GM19043 (cell line): Measurements from ENCODE around the gene ALG8.
"Not testable (repeated sequence)": the region's sequence is repeated elsewhere in the genome, so short reads cannot be mapped to it uniquely, and the experiment has no call there.

Experiments used
- ATAC-seq: cut with Tn5 transposase; IDR thresholded peaks from one replicate; pipeline ENCODE4 v1.9.1; 2021; ENCODE audit warnings: low read depth; ENCODE audit not compliant: unreplicated experiment

The ALG8 gene

GRCh38 chr11:78139422-78140391, at the start of gene ALG8:
ALG8 (minus strand) TSS chr11:78139626; CDS start chr11:78139588, 38 bp downstream.
- peak; percentile 85 for ATAC-seq

DNA sequence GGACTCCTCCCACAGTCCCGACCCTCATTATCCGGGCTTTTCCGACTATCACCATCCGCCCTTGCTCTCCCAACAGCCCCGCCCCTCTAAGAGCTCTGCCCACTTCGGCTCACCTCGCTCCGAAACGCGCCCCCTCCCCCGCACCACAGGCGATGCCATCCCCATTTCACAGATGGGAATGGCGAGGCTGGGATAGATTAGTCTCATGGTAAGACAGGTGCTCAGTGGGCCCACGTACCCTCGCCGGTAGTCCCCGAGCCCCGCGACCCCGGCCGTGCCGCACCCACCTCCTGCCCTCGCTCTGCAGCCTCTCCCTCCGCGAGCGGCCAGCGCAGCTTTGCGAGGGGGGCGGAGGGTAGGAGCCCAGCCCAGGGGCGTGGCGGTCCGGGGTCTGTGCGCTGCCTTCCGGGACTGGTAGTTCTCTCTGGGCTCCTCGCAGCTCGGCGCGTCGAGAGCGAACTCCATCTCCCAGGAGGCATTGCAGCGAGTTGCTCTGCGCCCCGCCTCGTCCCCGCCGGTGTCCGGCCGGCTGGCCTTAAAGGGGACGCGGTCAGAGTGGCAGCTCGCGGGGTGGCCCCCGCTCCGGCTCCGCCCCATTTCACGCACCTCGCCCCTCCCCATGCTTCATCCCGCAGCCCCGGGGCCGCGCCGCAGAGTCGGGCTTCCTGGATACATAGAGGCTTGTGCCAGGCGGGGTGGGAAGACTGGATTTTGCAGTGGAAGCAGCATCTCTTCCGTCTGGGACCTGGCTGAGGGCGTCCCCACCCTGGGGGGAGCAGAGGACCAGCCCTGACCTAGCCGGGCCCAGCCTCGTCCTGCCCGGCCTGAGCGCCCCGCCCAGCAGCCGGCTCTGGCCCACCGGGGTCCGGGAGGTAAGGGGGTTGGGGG, 49.1 kb upstream of the ALG8 start, which contains the start of the genes KCTD21 and USP35:
TSS of gene KCTD21 (minus strand) at position 341 of the 888 bp plus-strand sequence. CDS start 14,072 bp downstream, outside the sequence.
TSS of gene USP35 (plus strand) at position 634 of the 888 bp plus-strand sequence. CDS start 7,327 bp downstream, outside the sequence.
- ATAC-seq: peak; percentile 97

- ATAC-seq: peak; percentile 11
Measured at GRCh38 chr11:78187366-78188285, 48.2 kb upstream of the ALG8 start.

DNA sequence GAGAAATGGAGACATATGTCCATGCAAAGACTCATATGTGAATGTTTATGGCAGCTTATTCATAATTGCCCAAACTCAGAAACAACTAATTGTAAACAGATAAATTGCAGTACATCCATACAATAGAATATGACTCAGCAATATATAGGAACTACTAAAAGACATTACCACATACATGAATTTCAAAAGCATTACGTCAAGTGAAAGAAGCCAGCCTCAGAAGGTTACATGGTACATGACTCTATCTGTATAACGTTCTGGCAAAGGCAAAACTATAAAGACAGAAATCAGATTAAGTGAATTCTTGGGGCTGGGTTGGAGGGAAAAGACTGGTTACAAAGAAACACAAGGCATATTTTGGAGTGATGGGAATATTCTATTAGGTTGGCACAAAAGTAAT, 41.8 kb upstream of the ALG8 start:
- no peak for ATAC-seq

- no peak for ATAC-seq
Measured at GRCh38 chr11:78180751-78181150, 41.3 kb upstream of the ALG8 start.

DNA sequence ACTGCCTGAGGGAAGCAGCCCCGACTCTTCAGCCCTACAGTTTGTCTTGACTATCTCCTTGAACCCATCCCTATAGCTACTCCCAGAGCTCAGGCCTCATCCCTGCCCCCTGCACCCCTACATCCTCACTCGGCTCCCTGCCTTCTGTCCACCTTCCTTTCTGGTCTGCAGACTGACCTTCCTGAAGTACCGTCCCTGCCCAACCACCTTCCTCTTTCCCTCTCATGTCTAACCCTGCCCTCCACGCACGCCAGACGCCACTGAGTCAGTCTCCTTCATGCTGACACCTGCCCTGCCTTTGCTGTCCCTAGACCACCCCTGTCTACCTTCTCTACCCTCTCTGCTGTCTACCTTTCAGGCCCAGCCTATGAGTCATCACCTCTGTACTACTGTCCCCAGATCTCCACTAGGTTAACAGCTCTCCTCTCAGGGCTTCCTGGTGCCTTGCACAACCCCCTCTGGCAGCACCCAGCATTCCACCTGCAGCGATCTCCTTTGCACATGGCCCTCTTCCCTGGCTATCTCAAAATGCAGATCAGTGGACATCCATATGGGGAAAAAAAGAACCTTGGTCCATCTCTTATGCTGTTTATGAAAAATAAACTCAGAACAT, 40.1 kb upstream of the ALG8 start:
- no peak for ATAC-seq

- no peak for ATAC-seq
Measured at GRCh38 chr11:78177216-78177615, 37.8 kb upstream of the ALG8 start.

- no peak for ATAC-seq
Measured at GRCh38 chr11:78176605-78177141, 37.2 kb upstream of the ALG8 start.

GRCh38 chr11:78175862-78176261, 36.4 kb upstream of the ALG8 start:
- ATAC-seq: not testable (repeated sequence)

GRCh38 chr11:78171951-78172350, 32.5 kb upstream of the ALG8 start:
- ATAC-seq: no peak

DNA sequence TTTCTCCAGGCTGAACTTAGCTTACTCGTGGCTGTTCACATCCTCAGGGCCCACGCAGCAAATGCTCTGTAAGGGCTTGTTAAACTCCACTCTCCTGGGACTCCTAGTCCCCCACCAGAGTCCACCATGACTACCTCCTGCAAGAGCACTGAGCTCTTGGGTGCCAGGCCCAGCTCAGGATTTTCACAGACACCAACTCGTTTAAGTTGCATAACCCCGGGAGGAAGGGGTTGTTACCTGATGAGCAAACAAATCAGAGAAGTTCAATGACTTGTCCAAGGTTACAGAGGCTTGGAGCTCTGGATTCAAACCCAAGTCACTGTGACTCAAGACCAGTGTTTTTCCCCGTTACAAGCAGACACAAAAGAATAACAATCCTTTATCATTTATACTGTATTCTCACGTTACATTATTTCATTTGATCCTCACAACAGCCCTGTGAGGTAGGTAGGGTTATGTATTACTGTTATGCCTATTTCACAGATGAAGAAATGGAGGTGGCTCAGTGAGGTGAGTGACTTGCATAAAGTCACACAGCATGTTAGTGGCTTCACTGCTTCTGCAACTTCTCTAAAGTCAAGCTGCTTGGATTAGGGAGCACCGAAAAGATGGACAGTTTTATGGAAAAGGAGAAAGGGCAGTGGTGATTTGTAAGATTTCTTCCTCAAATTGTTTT, 31.6 kb upstream of the ALG8 start:
- ATAC-seq: no peak

- no peak for ATAC-seq
Measured at GRCh38 chr11:78170413-78170812, 31.0 kb upstream of the ALG8 start.

DNA sequence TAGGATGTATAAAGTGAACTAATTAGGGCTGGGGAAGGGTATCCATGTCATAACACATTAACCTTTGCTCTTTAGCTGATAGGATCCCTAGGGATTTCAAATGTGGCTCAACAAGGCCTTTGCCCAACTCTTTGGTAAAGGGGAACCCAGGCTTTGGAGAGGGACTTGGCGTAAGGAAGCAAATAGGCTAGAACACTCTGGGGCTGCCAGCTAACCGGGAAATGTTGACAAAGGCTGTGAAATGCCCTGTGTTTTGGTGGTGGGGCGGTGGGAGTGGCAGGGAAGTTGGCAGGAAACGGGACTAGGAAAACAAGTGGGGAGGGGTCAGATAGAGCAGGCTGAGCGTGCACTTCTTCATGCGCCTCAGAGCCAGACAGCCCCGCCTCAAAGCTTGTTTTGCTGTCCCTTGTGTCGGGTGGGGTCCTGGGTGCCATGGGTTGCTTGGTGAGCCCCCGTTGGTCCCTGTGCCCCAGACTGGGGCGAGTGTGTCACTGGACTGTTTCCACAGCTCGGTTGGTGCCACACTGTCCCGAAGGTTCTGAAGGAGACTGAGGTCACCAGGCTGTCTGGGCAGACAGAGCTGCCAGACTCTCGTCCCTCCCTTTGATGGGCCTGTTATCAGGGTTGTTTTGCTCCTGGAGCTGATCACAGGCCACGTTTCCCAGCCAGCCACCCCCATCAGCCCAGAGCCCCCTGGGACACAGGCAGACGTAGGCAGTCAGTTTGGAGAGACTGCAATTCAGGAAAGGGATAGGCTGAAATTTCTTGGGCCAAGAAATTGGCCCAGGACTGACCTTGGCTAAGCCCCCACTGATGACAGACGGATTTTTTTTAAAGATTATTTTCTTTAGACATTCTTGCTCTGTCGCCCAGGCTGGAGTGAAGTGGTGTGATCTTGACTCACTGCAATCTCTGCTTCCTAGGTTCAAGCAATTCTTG, 29.4 kb upstream of the ALG8 start:
- no peak for ATAC-seq

DNA sequence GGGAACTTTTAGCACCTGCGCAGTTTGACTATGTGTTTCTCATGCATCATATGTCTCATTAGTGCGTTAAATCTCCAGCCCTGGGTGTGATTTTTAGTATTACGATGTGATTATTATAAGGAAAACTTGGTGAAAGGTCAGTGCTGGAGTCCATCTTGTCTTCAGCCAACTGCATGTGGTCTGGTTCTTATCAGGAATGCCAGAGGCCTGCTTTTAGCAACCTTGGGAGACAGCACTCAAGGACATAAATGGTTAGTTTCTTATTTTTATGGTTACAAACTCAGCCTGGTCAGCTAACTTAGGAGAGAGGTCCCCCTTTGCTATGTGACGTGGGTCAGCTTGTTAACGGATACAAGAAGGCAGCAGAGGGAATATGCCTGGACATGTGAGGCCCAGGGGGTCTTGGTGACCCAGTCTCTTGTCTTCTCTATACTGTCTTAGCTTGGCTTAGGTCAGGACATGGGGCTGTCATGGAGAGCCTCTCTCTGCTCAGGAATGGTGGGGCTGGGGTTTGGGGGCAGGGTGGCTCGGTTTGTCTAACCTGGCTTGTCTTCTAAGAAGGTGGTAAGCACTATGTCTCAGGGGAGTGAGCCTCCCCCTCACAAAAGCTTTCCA, 27.5 kb upstream of the ALG8 start:
- no peak for ATAC-seq

DNA sequence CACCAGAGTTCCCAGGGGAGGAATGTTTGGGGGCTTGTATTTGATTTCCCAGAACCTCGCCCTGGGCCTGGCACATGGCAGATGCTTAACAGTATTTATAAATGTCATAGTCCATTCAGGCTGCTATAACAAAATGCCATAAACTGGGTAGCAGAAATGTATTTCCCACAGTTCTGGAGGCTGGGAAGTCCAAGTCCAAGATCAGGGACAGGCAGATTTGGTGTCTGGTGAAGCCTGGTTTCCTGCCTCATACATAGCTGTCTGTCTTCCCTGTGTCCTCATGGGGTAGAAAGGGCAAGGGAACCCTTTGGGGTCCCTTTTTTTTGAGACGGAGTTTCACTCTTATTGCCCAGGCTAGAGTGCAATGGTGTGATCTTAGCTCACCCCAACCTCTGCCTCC, 25.0 kb upstream of the ALG8 start:
- no peak for ATAC-seq

DNA sequence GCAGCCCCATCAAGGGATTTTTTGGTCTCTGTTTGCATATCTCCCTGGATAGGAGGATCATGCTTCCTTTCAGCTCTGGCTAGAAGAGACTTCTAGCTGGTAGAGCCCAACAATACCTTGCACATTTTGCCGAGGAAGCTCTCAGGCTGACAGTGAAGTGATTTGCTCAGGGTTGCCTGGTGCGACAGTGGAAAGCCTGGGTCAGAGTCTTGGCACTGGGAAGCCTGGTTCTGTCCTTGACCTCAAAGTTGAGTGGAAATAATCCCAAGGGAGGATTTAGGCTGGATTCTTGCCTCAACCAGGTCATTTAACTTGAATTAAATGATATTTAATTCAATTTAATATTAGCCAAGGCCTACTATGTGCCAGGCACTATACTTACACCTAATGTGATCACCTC, 24.4 kb upstream of the ALG8 start:
- no peak for ATAC-seq

DNA sequence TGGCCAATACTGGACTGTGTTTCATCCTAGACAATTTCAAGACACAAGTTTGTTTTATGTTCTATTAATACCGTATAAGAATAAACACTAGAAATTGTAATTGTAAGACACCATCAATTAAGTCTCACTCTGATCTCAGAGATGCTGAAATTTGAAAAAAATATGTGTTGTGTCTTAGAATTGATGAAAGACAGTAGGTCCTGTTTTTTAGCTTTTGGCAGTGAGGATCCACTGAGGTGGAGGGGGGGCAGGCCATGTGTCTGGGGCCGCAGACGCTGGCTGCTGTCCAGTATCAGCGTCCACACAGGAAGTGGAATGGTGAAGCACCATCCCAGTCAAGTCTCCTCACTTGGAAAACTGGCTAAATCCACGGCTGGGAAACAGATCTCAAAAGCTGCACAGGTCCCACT, 22.5 kb upstream of the ALG8 start:
- ATAC-seq: no peak
